ENCODE results near the gene GPHN.
A peak's percentile ranks its signal among the peaks of the same experiment; 100 is the strongest.

The GPHN gene

GRCh38 chr14:66974397-66975025 is 466.6 kb downstream of the GPHN start:
- no peak overlapping the region for H3K4me3 ChIP-seq (ENCODE audit: low read depth, low read length)
- DNase-seq (ENCODE audit: low read depth): no peak
- TF ChIP-seq, protein P1, sequence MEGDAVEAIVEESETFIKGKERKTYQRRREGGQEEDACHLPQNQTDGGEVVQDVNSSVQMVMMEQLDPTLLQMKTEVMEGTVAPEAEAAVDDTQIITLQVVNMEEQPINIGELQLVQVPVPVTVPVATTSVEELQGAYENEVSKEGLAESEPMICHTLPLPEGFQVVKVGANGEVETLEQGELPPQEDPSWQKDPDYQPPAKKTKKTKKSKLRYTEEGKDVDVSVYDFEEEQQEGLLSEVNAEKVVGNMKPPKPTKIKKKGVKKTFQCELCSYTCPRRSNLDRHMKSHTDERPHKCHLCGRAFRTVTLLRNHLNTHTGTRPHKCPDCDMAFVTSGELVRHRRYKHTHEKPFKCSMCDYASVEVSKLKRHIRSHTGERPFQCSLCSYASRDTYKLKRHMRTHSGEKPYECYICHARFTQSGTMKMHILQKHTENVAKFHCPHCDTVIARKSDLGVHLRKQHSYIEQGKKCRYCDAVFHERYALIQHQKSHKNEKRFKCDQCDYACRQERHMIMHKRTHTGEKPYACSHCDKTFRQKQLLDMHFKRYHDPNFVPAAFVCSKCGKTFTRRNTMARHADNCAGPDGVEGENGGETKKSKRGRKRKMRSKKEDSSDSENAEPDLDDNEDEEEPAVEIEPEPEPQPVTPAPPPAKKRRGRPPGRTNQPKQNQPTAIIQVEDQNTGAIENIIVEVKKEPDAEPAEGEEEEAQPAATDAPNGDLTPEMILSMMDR (IDR thresholded peaks at IDR 0.05; ENCODE audit: insufficient read depth, low read depth, low read length, missing control alignments): no peak

- H3K4me3 ChIP-seq (ENCODE audit: low read depth, low read length): no peak overlapping the region
- TF ChIP-seq, protein P1 (IDR thresholded peaks at IDR 0.05; ENCODE audit: insufficient read depth, low read depth, low read length, missing control alignments): no peak
- no peak for DNase-seq (ENCODE audit: low read depth)
Observed at GRCh38 chr14:66975251-66975650, 467.3 kb downstream of the GPHN start.

- TF ChIP-seq, protein P1 (IDR thresholded peaks at IDR 0.05; ENCODE audit: insufficient read depth, low read depth, low read length, missing control alignments): no peak
- no peak overlapping the region for H3K4me3 ChIP-seq (ENCODE audit: low read depth, low read length)
- peak; percentile 37 for DNase-seq (ENCODE audit: low read depth)
Observed at GRCh38 chr14:66979101-66979974, 471.4 kb downstream of the GPHN start.

GRCh38 chr14:66982247-66982646 is 474.3 kb downstream of the GPHN start:
- no peak overlapping the region for H3K4me3 ChIP-seq (ENCODE audit: low read depth, low read length)
- TF ChIP-seq, protein P1 (IDR thresholded peaks at IDR 0.05; ENCODE audit: insufficient read depth, low read depth, low read length, missing control alignments): no peak
- DNase-seq (ENCODE audit: low read depth): no peak

GRCh38 chr14:66992776-66993175 is 484.8 kb downstream of the GPHN start:
- no peak for DNase-seq (ENCODE audit: low read depth)
- TF ChIP-seq, protein P1 (IDR thresholded peaks at IDR 0.05; ENCODE audit: insufficient read depth, low read depth, low read length, missing control alignments): no peak

GRCh38 chr14:66993512-66993911 is 485.6 kb downstream of the GPHN start:
- TF ChIP-seq, protein P1 (IDR thresholded peaks at IDR 0.05; ENCODE audit: insufficient read depth, low read depth, low read length, missing control alignments): no peak
- no peak for DNase-seq (ENCODE audit: low read depth)
- H3K4me3 ChIP-seq (ENCODE audit: low read depth, low read length): no peak overlapping the region

More at GRCh38 chr14:66992776-66993175, 484.8 kb downstream of the GPHN start:
- no peak overlapping the region for H3K4me3 ChIP-seq (ENCODE audit: low read depth, low read length)

All from GM12865 (cell line).